ENCODE data around the gene ACER3.
A peak's percentile ranks its signal among the peaks of the same experiment; 100 is the strongest.
"Not testable (repeated sequence)": the region's sequence is repeated elsewhere in the genome, so short reads cannot be mapped to it uniquely, and the experiment has no call there.

ACER3 gene

GRCh38 chr11:76860539-76861475 lies at the start of gene ACER3:
Gene ACER3 (plus strand): TSS chr11:76860918. CDS start chr11:76860977, 59 bp downstream.
- DNase-seq (ENCODE audit: low read depth, low spot score) = peak; percentile 97

GRCh38 chr11:76811259-76811658 lies 49.5 kb upstream of the ACER3 start:
- DNase-seq (ENCODE audit: low read depth, low spot score) = no peak

GRCh38 chr11:76814414-76814813 lies 46.3 kb upstream of the ACER3 start:
- no peak for DNase-seq (ENCODE audit: low read depth, low spot score)

DNA sequence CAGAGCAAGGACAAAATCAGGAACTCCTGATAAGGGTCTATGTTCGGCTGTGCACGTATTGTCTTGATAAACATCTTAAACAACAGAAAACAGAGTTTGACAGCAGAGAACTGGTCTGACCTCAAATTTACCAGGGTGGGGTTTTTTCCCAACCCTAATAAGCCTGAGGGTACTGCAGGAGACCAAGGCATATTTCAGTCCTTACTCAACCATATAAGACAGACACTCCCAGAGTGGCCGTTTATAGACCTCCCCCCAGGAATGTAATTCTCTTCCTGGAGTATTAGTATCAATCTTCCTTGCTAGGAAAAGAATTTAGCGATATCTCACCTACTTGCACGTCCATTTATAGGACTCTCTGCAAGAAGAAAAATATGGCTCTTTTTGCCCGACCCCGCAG lies 45.0 kb upstream of the ACER3 start:
- not testable (repeated sequence) for DNase-seq (ENCODE audit: low read depth, low spot score)

DNA sequence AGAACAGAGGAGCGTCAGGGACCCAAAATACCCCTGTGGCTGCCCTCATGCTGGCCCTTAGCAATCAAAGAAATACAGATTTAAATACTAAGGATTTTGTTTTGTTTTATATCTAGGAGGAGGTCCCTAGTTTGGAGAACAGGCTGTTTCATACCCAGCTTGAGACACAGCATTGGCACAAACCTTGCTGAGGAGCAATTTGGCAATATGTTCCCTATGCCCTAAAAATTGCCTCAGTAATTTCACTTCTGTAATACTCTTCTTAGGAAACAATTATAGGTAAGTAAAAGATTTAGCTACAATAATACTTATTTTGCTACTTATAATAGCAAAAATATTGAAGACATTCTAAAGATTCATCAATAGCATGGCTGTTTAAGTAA lies 40.5 kb upstream of the ACER3 start:
- no peak for DNase-seq (ENCODE audit: low read depth, low spot score)

GRCh38 chr11:76821396-76821795 lies 39.3 kb upstream of the ACER3 start:
- DNase-seq (ENCODE audit: low read depth, low spot score) = not testable (repeated sequence)

DNA sequence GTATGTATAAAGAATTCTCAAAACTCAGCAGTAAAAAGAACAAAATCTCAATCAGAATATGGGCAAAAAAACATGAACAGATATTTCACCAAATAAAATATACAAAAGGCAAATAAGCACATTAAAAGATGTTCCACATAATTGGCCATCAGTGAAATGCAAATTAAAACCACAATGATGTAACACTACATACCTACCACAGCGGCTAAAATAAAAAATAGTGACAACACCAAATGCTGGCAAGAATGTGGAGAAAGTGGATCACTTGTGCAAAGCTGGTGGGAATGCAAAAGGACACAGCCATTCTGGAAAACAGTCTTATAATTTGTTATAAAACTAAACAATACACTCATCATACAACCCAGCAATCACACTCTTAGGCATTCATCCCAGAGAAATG lies 38.3 kb upstream of the ACER3 start:
- DNase-seq (ENCODE audit: low read depth, low spot score) = no peak

- peak; percentile 71 for DNase-seq (ENCODE audit: low read depth, low spot score)
Measured at GRCh38 chr11:76823481-76824028, 37.2 kb upstream of the ACER3 start.

DNA sequence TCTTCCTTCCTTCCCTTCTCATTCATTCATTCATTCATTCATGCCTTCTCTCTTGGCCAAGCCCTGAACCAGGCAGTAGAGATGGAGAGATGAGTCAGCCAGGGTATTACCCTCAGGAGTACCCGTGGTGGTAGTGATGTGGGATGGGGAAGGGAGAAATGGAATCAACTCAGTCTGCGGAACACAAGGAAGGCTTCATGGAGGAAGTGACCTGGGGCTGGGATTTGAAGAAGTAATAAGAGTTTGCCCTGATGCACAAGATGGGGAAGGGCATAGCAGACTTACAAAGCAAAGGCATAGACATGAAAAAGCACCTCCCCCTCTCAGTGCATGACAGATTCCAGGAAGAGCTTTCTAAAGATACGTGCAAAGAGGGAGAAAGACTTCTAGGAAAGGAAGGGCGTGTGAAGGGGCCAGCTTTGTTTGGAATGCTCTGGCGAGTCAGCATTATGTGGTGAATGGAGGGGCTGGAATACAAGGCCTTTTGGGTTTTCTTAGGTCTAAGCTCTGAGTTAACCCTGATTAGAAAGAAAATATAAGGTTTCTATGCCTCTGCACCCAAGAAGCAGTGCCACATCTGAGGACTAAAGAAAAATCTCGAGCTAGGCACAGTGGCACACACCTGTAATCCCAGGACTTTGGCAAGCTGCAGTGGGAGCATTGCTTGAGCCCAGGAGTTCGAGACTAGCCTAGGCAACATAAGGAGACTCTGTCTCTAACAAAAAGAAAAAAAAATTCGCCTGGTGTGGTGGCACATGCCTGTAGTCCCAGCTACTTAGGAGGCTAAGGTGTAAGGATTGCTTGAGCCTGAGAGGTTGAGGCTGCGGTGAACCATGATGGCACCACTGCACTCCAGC lies 36.4 kb upstream of the ACER3 start:
- DNase-seq (ENCODE audit: low read depth, low spot score) = no peak

DNA sequence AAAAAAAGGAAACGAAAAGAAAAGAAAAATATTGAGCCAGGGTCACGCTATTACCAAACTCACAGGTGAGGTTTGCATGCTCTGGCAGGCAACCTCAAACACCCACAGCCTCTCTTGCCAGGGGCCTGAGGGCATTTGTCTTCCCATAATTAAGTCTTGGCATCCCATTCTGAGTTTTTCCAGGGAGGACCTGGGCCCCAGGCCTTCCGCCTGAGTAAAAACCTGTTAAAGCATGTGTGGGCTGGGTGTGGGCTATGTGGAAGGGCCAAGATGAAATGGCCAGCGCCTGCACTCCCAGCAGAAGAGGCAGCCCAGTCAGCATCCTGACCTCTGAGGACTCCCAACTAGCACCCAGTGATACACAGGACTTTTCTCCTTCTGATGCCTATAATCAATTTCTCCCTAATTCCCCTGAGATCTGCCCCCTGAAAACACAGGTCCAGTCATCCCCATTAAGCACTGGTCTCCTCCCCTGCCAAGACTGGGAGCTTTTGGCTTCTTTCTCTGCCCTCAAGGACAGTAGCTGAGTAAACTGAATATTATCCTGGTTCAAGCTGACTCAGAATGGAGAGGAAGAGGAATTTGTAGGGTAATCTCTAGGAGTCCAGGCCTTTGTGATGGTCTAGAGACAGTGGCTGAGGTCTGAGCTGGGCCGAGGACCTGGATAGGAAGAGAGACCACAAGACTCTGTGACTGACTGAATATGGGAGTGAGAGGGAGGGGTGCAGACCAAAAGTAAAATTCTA lies 35.6 kb upstream of the ACER3 start:
- no peak for DNase-seq (ENCODE audit: low read depth, low spot score)

DNA sequence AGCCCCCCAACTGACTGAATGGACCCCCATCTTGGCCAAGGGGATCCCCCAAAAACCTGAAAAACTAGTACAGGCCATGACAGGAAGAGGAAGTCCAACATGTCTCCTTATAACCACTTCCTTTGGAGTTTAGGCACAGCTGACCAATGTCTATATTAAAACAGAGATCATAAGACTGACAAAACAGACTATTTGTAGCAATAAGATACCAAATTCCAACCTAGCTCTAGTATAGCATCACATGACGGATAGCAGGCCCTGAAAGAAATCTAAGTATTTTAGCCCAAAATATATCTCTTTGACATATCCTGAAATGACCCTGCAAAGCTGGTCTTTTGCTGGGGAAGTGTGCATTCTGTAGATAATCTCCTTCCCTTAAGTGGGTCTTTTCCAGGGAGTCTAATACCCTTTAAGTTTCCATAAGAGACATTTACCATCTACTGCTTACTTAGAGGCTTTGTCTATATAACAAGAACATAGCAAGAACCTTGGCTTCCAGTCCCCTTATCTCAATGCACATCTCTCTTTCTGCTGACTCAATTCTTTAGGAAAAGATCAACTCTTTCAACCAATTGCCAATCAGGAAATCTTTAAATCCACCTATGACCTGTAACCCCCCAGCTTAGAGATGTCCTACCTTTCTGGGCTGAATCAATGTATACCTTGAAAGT lies 34.9 kb upstream of the ACER3 start:
- no peak for DNase-seq (ENCODE audit: low read depth, low spot score)

DNA sequence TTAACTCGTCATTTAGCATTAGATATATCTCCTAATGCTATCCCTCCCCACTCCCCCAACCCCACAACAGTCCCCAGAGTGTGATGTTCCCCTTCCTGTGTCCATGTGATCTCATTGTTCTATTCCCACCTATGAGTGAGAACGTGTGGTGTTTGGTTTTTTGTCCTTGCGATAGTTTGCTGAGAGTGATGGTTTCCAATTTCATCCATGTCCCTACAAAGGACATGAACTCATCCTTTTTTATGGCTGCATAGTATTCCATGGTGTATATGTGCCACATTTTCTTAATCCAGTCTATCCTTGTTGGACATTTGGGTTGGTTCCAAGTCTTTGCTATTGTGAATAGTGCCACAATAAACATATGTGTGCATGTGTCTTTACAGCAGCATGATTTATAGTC lies 34.2 kb upstream of the ACER3 start:
- not testable (repeated sequence) for DNase-seq (ENCODE audit: low read depth, low spot score)

GRCh38 chr11:76827005-76827404 lies 33.7 kb upstream of the ACER3 start:
- not testable (repeated sequence) for DNase-seq (ENCODE audit: low read depth, low spot score)

- DNase-seq (ENCODE audit: low read depth, low spot score) = peak; percentile 13
Measured at GRCh38 chr11:76830639-76831327, 29.9 kb upstream of the ACER3 start.

DNA sequence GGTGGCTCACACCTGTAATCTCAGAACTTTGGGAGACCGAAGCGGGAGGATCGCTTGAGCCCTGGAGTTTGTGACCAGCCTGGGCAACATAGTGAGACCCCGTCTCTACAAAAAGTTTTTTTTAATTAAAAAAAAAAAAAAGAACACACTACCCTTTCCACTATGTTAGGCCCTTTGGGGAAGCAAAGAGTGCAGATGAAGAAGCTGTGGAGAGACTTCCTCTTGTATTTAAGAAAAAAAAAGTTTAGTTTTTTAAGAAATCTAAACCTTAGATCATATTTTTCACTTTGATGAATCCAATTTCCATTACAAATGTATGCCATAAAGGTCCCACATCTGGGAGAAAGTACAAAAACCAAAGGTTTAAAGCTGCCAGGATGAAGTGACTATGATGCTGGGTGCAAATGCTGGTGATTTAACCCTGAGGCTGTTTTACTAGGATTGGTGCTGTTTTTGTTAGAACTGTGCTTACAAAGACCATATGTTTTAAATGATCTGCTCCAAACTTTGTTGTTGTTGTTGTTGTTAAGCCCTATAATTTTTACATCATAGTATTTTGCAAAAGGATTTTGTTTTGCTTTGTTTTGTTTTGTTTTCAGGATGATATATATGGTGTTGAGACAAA lies 28.9 kb upstream of the ACER3 start:
- no peak for DNase-seq (ENCODE audit: low read depth, low spot score)

GRCh38 chr11:76832361-76832760 lies 28.4 kb upstream of the ACER3 start:
- DNase-seq (ENCODE audit: low read depth, low spot score) = no peak

GRCh38 chr11:76834151-76834550 lies 26.6 kb upstream of the ACER3 start:
- DNase-seq (ENCODE audit: low read depth, low spot score) = no peak

GRCh38 chr11:76835036-76835435 lies 25.7 kb upstream of the ACER3 start:
- no peak for DNase-seq (ENCODE audit: low read depth, low spot score)

DNA sequence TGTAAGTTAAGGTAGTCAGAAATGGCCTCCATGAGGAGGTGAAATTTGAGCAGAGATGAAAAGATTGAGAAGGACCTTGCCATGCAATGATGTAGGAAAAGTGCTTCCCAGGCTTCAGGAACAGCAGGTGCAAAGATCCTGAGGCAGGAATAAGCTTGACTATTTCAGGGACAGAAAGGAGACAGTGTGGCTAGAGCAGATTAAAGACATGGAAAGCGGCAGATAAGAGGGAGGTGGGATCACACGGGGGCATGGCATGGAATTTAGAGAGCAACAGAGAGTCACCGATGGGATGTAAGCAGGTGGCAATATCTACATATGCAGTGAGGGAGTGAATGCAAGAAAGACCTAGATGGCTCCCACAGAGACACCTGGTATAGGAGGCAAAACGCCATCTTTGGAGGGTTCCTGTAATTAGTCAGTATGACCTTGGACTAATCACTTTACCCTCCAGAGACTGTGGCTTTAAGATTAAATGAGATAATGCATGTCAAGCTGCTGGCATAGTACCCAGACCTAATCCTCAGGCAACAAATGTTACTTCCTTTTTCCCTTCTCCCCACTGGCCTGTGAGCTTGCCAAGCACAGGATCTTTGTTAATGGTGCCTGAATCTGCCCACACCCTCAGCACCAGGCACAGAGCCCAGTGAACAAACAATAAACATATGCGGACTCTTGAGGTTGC lies 24.6 kb upstream of the ACER3 start:
- peak; percentile 57 for DNase-seq (ENCODE audit: low read depth, low spot score)
